Activated CD4-positive, alpha-beta T cell treated with anti-CD3 and anti-CD28 coated beads, Interleukin-2, amount 10 ng/mL, durations not matched to agents 24 days and 14 days (primary cell): ENCODE data around the gene MAGEA9B. TPM values are rescaled to one million over a fixed set of nuclear protein-coding genes. Genes with fewer than 3 reads are reported as not detected.
"Not testable (repeated sequence)": the region's sequence is repeated elsewhere in the genome, so short reads cannot be mapped to it uniquely, and the experiment has no call there.

Source experiments
- DNase-seq: peaks from one replicate; pipeline ENCODE4 v3.0.0; 2022
- H3K27ac Mint-ChIP-seq: one replicate; pipeline ENCODE4 v1.8.0; 2022; ENCODE audit warnings: mild to moderate bottlenecking, mixed read lengths
- H3K27me3 Mint-ChIP-seq: one replicate; pipeline ENCODE4 v1.8.0; 2022; ENCODE audit warnings: mixed read lengths
- H3K36me3 Mint-ChIP-seq: one replicate; pipeline ENCODE4 v1.8.0; 2022; ENCODE audit warnings: low read depth, mild to moderate bottlenecking, mixed read lengths
- H3K4me1 Mint-ChIP-seq: one replicate; pipeline ENCODE4 v1.8.0; 2021; ENCODE audit warnings: mixed read lengths
- H3K4me3 Mint-ChIP-seq: one replicate; pipeline ENCODE4 v1.8.0; 2022; ENCODE audit warnings: mild to moderate bottlenecking, moderate library complexity, mixed read lengths
- H3K9me3 Mint-ChIP-seq: one replicate; pipeline ENCODE4 v1.8.0; 2021; ENCODE audit warnings: mixed read lengths
- intact Hi-C: fragments of 100-400 bp; cut with micrococcal nuclease; formaldehyde crosslinking; loops from one replicate; pipeline ENCODE4 v1.15.1; 2023
- total RNA-seq: library from RNA; stranded (reverse); gene quantifications from 2 replicates; pipeline ENCODE4 v1.2.3, GENCODE V29; 2022

Gene MAGEA9B
- not detected in 2 replicates for total RNA-seq

- H3K4me1 Mint-ChIP-seq, H3K4me3 Mint-ChIP-seq, H3K36me3 Mint-ChIP-seq, intact Hi-C loops, H3K27me3 Mint-ChIP-seq, H3K9me3 Mint-ChIP-seq, DNase-seq, H3K27ac Mint-ChIP-seq: not testable (repeated sequence)
Measured at GRCh38 chrX:149587359-149587758, at the start of gene MAGEA9B. MAGEA9B (minus strand) TSS chrX:149587459; CDS start chrX:149583179, 4,280 bp downstream.

DNA sequence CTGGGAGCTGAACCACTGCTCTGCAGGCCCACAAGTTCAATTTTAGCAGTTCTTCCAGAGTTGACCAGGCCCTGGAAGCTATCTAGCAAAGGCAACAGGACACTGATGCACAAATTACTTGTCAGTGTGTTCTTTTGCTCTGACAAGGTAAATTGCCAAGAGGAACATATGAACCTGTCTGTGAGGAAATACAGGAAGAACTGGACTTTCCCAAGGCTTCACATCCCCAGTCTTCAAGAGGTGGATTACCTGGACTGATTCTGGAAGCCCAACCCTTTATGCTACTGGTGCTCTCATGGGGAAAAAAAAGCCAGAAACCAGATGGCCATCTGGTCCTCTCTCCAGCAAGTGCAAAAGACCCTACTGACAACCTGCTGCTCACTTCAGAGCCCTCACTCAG, 46.3 kb upstream of the MAGEA9B start:
- intact Hi-C loops, result no loop called here
- Mint-ChIP-seq H3K27me3 (peaks cover 7% of the 10 kb centered on the region), H3K4me1 (peaks cover 17% of the 10 kb centered on the region), H3K9me3 (peaks cover 3% of the 10 kb centered on the region), H3K36me3 (peaks cover 4% of the 10 kb centered on the region), H3K4me3 (no peak overlapping the region), H3K27ac (no peak overlapping the region)
- DNase-seq, result no peak

DNA sequence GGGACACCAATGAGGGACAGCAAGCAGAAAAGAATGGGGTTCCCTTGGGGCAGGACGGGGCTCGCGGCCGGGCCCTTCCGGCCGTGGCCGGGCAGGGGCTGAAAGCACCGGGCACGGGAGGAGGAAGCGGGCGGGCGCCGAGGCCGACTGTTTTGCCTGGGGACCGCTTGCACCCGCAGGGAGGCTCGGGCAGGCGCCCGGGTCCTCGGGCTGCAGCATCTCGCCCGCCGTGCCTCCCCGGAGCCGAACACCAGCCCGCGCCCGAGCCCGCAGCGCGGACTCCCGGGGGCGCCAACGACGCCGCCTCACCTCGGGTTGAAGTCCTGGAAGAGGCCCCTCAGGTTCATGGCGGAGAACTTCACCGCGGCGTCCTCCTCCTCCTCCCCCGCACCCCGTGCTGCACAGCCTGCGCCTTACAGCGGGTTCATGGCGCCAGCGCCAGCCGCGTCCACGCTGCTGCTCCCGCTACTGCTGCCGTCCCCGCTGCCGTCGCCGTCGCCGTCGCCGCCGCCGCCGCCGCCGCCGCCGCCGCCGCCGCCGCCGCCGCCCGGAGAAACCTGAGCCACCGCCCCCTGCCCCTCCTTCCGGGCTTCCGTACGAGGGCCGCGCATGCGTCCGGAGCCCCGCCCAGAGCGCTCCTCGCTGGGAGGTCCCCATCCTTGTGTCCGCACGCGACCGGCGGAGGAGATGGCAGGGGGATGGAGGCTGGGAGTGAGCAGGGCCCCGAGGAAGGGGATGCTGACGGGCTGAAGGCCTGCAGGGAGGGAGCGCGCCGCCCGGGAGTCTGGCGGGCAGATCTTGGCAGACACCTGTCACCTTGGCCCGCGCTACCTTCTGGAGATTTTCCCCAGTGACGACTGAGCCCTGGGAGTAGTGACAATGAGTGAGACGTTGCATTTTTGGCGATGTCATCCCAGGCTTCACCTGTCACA, 44.2 kb upstream of the MAGEA9B start, which contains the start of gene TMEM185A:
Gene TMEM185A, minus strand, starts transcription at position 559 of the 932 bp plus-strand sequence. Its CDS starts 212 bp downstream, at position 347.
- Mint-ChIP-seq H3K36me3 (peaks cover 6% of the 10 kb centered on the region), H3K27me3 (peaks cover 7% of the 10 kb centered on the region), H3K9me3 (peaks cover 3% of the 10 kb centered on the region), H3K4me1 (peaks cover 21% of the 10 kb centered on the region), H3K27ac (peak within 1 kb of the TSS; percentile 86), H3K4me3 (peak within 1 kb of the TSS; percentile 95)
- DNase-seq, result peak; percentile 93
- intact Hi-C loops, result no loop called here

- Mint-ChIP-seq H3K27ac (peak overlapping the region; percentile 86), H3K4me1 (peaks cover 23% of the 10 kb centered on the region), H3K9me3 (peaks cover 3% of the 10 kb centered on the region), H3K36me3 (peaks cover 6% of the 10 kb centered on the region), H3K4me3 (peak overlapping the region; percentile 95), H3K27me3 (peaks cover 7% of the 10 kb centered on the region)
- no peak for DNase-seq
- intact Hi-C loops, result no loop called here
Measured at GRCh38 chrX:149630681-149631233, 43.5 kb upstream of the MAGEA9B start.

DNA sequence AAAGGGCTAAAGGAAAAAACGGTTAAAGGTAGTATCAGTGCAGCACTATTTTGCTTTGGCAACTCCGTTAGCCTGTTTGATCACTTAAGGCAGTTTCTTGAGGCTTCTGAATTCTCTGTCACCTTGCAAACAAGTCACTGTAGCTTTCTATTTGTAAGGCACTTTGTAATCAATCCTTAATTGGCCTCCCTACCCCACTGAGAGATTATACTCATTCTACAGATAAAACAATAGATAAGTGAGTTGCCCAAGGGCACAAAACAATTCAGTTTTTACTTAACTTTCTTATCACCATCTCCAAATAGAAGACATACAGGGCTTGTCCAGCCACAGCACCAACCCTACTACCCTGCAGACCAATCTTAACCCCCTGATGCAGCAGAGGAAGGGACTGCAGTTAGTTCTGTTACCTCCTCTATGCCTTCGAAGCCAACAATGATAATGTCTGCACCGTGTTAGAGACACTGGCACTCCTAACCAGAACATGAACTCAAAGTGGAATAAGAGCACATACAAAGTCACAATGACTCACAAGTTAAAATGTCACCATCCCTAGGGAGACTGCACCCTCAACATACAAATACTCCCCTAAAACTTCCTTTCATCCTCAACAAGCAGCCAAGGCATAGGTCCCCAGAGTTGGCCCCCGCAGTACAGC, 42.6 kb upstream of the MAGEA9B start:
- peaks cover 3% of the 10 kb centered on the region for H3K27me3 Mint-ChIP-seq
- H3K36me3 Mint-ChIP-seq, result peaks cover 6% of the 10 kb centered on the region
- H3K27ac Mint-ChIP-seq, result no peak overlapping the region
- no peak for DNase-seq
- H3K4me3 Mint-ChIP-seq, result peak overlapping the region; percentile 95
- H3K9me3 Mint-ChIP-seq, result no peaks in the 10 kb centered on the region
- intact Hi-C loops, result no loop called here
- H3K4me1 Mint-ChIP-seq, result peaks cover 23% of the 10 kb centered on the region

DNA sequence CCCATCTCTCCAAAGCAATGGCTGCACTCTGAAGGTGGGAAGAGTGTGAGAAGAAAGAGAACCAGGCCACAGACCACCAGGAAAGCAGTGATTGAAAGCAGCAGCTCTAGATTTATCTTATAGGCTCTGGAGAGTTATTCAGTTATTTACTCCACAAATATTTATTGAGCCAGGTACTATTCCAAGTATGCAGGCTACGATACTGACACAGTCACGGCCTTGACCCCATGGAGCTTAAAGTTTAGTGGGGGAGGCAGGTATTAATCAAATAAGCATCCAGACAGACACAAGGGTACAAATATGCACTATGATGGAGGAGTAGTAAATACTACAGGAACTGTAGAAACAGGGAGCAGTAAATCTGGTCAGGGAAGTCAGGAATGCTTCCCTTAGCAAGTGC, 41.5 kb upstream of the MAGEA9B start:
- H3K9me3 Mint-ChIP-seq, result no peaks in the 10 kb centered on the region
- H3K36me3 Mint-ChIP-seq, result peaks cover 6% of the 10 kb centered on the region
- H3K27me3 Mint-ChIP-seq, result peaks cover 3% of the 10 kb centered on the region
- H3K4me3 Mint-ChIP-seq, result no peak overlapping the region
- intact Hi-C loops, result no loop called here
- H3K4me1 Mint-ChIP-seq, result peaks cover 23% of the 10 kb centered on the region
- H3K27ac Mint-ChIP-seq, result no peak overlapping the region
- DNase-seq, result no peak

DNA sequence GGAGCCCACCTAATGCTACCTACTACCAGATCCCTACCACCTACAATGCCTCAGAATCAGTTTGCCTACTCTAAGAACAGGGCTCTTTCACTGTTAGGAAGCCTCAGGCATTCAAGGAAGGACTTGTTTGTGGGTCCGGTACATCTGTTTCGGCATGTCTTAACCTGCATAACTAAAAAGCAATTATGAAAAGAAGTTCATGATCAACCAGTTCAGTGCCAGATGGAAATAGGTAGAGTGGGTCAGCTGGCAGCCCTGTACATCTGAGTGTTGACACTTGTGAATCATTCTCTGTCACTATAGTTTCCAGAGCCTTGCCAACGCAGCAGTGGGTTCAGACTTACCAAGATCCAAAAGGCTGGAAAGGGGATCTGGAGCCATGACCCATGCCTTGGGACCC, 41.0 kb upstream of the MAGEA9B start:
- Mint-ChIP-seq H3K4me1 (peaks cover 23% of the 10 kb centered on the region), H3K27ac (no peak overlapping the region), H3K9me3 (no peaks in the 10 kb centered on the region), H3K36me3 (peaks cover 6% of the 10 kb centered on the region), H3K27me3 (peaks cover 3% of the 10 kb centered on the region), H3K4me3 (no peak overlapping the region)
- intact Hi-C loops, result no loop called here
- DNase-seq, result no peak

- intact Hi-C loops, H3K4me3 Mint-ChIP-seq, H3K27me3 Mint-ChIP-seq, H3K9me3 Mint-ChIP-seq, H3K36me3 Mint-ChIP-seq, DNase-seq, H3K27ac Mint-ChIP-seq: not testable (repeated sequence)
- peaks cover 17% of the 10 kb centered on the region for H3K4me1 Mint-ChIP-seq
Measured at GRCh38 chrX:149626829-149627228, 39.6 kb upstream of the MAGEA9B start.

GRCh38 chrX:149619662-149620061, 32.4 kb upstream of the MAGEA9B start:
- H3K4me3 Mint-ChIP-seq, H3K27ac Mint-ChIP-seq, H3K36me3 Mint-ChIP-seq, H3K4me1 Mint-ChIP-seq, H3K27me3 Mint-ChIP-seq, H3K9me3 Mint-ChIP-seq, DNase-seq, intact Hi-C loops: not testable (repeated sequence)

GRCh38 chrX:149618871-149619270, 31.6 kb upstream of the MAGEA9B start:
- H3K27ac Mint-ChIP-seq, result no peak overlapping the region
- H3K9me3 Mint-ChIP-seq, result no peaks in the 10 kb centered on the region
- H3K4me3 Mint-ChIP-seq, result no peak overlapping the region
- intact Hi-C loops, result no loop called here
- no peaks in the 10 kb centered on the region for H3K4me1 Mint-ChIP-seq
- no peaks in the 10 kb centered on the region for H3K36me3 Mint-ChIP-seq
- no peaks in the 10 kb centered on the region for H3K27me3 Mint-ChIP-seq
- DNase-seq, result no peak

DNA sequence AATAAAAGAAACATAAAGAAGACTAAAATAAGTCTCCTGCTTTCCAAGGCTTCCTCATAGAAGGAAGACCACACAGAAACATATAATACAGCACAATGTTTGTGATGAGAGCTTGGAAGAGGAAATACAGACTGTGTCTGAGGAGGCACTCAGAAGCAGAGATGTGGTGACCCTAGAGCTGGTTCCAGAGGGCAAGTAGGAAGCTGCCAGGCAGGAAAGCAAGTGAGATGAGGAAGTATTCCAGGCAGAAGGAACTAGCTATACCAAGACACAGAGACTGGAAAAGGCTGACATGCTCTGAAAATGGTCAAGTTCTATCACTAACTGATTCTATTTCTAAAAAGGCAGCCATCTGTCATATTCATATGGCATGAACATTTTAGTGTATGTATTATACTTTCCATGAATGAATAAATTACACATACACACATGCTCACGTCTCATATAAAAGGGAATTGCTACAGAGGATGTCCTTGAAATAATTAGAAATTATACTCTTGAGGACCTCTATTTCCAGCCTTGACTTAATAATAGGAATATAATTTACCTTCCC, 24.4 kb upstream of the MAGEA9B start:
- intact Hi-C loops, result no loop called here

DNA sequence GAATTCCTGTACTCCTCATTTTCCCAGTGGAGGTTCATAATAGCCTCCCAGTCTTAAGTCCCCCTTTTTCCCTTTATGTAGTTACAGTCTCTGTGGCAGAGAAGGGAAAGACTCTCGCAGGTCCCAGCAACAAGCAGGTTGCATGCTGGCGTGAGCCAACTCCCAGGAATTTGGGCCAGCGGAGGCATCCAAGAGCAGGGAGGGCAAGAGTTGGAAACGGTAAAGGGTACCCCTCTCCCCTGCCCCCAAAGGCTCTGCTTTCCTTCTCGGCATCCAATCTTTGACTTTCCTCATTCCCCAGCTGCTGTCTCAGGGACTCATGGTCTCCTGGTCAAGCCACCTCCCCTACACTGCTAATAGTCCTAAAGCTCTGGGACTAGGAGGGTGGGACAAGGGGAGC, 23.3 kb upstream of the MAGEA9B start:
- Mint-ChIP-seq H3K4me1 (no peaks in the 10 kb centered on the region), H3K27ac (no peak overlapping the region), H3K4me3 (no peak overlapping the region), H3K27me3 (no peaks in the 10 kb centered on the region), H3K9me3 (no peaks in the 10 kb centered on the region), H3K36me3 (peaks cover 5% of the 10 kb centered on the region)
- no peak for DNase-seq
- intact Hi-C loops, result no loop called here

More for the DNA sequence above, 24.4 kb upstream of the MAGEA9B start:
- Mint-ChIP-seq H3K27me3 (no peaks in the 10 kb centered on the region), H3K36me3 (peaks cover 2% of the 10 kb centered on the region), H3K4me3 (no peak overlapping the region), H3K9me3 (no peaks in the 10 kb centered on the region), H3K27ac (no peak overlapping the region), H3K4me1 (no peaks in the 10 kb centered on the region)
- DNase-seq, result no peak

- H3K27me3 Mint-ChIP-seq, result no peaks in the 10 kb centered on the region
- no peak overlapping the region for H3K27ac Mint-ChIP-seq
Measured at GRCh38 chrX:149607699-149608098, 20.4 kb upstream of the MAGEA9B start.

More at GRCh38 chrX:149607699-149608098, 20.4 kb upstream of the MAGEA9B start:
- Mint-ChIP-seq H3K36me3 (peaks cover 11% of the 10 kb centered on the region), H3K4me1 (no peaks in the 10 kb centered on the region), H3K9me3 (no peaks in the 10 kb centered on the region), H3K4me3 (no peak overlapping the region)
- intact Hi-C loops, result no loop called here
- no peak for DNase-seq
